GM19099 (cell line): ENCODE data around the gene CFHR1.

ENCODE experiments used
- POLR2A ChIP-seq: IDR thresholded peaks from 3 replicates; pipeline ENCODE4 v1.6.1; 2011; ENCODE audit warnings: low read depth; ENCODE audit not compliant: insufficient read length; ENCODE audit errors: extremely low read depth

CFHR1 gene

DNA sequence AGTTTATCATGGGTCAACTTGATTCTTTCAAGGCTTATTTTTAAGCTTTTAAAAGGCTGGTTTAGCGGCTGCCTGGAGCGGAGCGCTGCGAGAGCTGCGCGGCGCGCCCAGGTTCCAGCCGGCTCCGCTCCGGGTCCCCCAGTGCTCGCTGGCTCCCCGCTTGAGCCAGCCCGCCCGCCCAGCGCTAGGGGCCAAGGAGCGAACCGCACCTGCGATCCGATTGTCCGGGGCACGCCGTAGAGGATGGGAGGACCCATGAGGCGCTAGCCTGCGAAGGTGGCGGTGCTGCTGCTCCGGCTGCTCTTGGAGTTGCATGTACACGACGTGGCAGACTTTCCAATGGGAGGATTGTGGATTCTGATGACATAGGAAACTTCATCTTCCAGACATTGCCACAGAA, 58.4 kb downstream of the CFHR1 start:
- no peak for TF ChIP-seq POLR2A
